Mononuclear cell (primary cell): Measurements from ENCODE around the gene PCAT7. TPM values are rescaled to one million over a fixed set of nuclear protein-coding genes. Genes with fewer than 3 reads are reported as not detected.

Experiments used
- H3K27me3 ChIP-seq: 2 replicates; pipeline ENCODE4 v1.6.0; 2011; ENCODE audit warnings: low read length, control low read depth; ENCODE audit not compliant: insufficient read depth
- H3K4me1 ChIP-seq: 2 replicates; pipeline ENCODE4 v1.5.1; 2011; ENCODE audit warnings: mild to moderate bottlenecking, low read length, control low read depth; ENCODE audit not compliant: insufficient read depth
- H3K4me3 ChIP-seq: 2 replicates; pipeline ENCODE4 v1.5.1; 2011; ENCODE audit warnings: mild to moderate bottlenecking, low read length, moderate library complexity
- H3K9me3 ChIP-seq: 2 replicates; pipeline ENCODE4 v1.5.1; 2011; ENCODE audit warnings: low read depth, mild to moderate bottlenecking, control low read depth, low read length
- total RNA-seq: library from RNA; depleted of rRNA; stranded (reverse); fragments of >200 nt; gene quantifications from one replicate; pipeline ENCODE4 v1.2.3, GENCODE V29; 2012

The PCAT7 gene
- total RNA-seq, 1 donor: not detected

DNA sequence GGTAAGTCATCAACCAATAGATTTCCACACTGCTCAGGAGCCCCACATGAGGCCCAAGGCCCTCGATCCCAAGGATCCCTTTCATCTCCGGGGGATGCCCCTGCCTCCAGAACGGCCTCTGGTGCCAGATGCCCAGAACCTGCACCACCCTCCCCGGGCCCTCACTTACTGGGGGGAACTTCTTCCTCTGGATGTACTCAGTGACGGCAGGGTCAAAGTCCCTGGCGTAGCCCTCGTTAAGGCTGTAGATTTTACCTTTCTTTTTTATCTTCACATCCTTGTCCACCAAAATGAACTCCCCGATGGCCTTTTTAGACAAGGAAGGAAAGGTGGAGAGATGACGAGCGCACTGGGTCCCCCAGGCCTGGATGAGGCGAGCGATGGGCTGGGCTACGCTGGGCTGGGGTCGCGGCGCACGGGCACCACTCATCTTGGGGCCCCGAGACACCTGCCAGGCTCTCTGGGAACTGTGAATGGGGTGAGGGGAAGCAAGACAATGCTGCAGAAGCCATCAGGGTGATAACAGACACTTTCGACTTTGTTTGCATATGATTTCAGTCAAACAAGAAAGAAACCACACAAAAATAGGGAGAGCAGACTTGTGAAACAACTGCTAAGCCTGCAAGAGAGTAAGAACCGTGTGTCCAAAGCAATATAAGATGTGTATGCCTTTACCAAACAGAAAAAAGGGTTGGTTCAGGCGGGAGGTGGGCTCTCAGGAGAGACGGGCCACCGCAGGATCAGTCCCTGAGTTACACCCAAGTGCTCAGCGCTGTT lies 52.0 kb downstream of the PCAT7 start:
- Histone ChIP-seq H3K27me3 (no peaks in the 10 kb centered on the region), H3K4me1 (peaks cover 5% of the 10 kb centered on the region), H3K4me3 (no peak overlapping the region), H3K9me3 (no peaks in the 10 kb centered on the region)

DNA sequence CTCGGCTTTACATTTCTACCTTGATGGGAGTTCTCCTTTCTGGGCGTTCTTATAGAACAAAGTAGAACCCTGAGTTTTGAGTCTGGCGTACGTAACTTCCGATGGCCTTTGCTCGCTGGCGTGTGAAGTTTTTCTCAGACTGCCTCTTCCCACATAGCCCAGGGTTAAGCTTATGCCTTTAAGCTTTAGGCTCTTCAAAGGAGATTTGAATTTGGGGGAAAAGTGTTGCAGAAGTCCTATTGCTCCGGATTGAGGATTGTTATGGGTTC lies 52.5 kb downstream of the PCAT7 start:
- Histone ChIP-seq H3K9me3 (no peaks in the 10 kb centered on the region), H3K4me3 (no peak overlapping the region), H3K4me1 (peaks cover 8% of the 10 kb centered on the region), H3K27me3 (no peaks in the 10 kb centered on the region)

DNA sequence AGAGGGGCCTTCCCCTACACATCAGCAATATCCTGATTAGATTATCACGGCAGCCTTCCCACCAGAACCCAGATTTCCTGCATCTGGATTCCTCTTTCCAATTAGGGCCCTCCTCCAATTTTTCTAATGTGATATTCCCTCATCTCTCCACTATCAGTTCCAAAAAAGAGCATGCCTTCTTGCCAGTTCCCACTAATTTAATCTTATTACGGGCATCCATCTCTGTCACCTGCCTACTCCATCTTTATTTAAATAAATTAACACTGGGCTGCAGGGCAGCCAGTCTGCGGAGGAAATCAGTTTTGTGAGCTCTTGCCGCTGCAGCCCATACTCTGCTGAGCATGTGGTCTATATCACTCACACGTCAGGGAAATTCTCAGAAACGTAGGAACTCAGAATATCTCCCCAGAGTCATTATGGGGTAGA lies 55.3 kb downstream of the PCAT7 start:
- no peaks in the 10 kb centered on the region for H3K9me3 ChIP-seq
- H3K4me1 ChIP-seq: peaks cover 8% of the 10 kb centered on the region
- H3K27me3 ChIP-seq: no peaks in the 10 kb centered on the region
- H3K4me3 ChIP-seq: no peak overlapping the region

DNA sequence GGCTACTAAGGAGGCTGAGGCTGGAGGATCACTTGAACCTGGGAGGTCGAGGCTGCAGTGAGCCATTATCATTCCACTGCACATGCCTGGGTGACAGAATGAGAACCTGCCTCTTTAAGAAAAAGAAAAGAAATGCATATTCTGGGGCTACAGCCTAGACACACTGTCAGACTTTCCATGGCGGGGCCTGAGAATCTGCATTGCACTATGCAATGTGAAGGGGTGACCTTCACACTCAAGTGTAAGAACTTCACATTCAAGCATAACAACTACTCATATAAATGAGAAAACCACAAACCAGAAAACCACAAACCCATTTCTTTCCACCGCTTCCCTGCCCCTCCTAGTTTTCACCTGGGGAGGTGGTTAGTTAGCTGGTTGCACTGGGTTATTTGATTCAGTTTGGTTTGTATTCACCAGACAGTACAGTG lies 56.8 kb downstream of the PCAT7 start:
- H3K9me3 ChIP-seq: no peaks in the 10 kb centered on the region
- peaks cover 8% of the 10 kb centered on the region for H3K4me1 ChIP-seq
- H3K4me3 ChIP-seq: no peak overlapping the region
- H3K27me3 ChIP-seq: no peaks in the 10 kb centered on the region

DNA sequence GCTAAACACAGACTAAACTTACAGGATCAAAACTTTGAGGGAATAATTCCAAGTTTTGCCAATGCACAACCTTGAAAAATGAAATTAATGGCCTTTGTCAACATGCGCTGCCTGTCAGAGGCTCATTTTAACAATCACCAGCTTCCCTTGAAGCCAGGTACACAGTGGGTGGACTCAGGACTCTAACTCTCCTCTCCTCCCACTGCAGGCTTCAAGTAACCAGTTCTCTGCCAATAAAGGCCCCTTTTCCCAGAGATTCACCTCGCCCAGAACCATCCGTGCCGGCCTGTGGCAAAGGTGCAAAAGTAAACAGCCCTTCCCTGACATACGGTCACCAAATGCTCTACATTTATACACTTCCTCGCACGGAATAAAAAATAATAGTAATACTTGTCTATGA lies 57.2 kb downstream of the PCAT7 start:
- H3K9me3 ChIP-seq: no peaks in the 10 kb centered on the region
- no peaks in the 10 kb centered on the region for H3K27me3 ChIP-seq
- peaks cover 8% of the 10 kb centered on the region for H3K4me1 ChIP-seq
- no peak overlapping the region for H3K4me3 ChIP-seq

DNA sequence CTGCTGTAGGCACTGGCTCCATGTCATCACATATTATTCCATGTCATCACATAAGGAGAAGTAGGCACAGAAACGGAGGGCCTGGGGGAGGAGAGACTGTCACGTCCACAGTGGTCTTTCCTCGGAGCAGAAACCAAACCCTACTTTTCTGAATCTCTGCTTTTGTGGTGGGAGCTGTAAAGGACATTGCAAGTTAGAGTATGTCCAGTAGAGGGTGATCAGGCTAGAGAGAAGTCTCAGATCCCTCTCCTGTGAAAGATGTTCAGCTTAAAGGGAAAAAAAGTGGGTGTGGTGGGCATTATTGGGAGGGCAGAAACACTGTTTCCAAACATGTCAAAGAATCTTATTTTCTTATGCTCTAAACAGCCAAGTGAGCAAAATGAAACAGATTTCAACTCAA lies 58.1 kb downstream of the PCAT7 start:
- no peak overlapping the region for H3K4me3 ChIP-seq
- peaks cover 8% of the 10 kb centered on the region for H3K4me1 ChIP-seq
- no peaks in the 10 kb centered on the region for H3K9me3 ChIP-seq
- no peaks in the 10 kb centered on the region for H3K27me3 ChIP-seq

DNA sequence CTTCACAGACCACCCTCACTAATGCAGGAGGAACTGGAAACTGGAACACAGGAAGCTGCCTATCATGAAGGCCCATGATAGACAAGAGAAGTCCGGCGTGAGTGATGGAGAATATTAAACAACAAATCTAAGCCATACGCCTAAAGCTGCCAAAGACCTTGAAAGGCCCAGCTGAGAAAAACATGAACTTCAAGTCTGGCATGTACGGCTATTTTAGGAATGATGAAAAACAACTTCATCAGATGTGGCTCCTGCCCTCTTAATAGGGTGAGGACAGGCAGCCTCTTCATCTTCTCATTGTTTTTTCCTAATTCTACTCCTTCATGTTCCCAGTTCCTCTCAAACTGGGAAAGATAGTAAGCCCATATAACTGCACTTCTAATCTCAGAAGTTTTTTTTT lies 64.1 kb downstream of the PCAT7 start:
- Histone ChIP-seq H3K9me3 (no peaks in the 10 kb centered on the region), H3K4me3 (no peak overlapping the region), H3K27me3 (no peaks in the 10 kb centered on the region), H3K4me1 (no peaks in the 10 kb centered on the region)

Other genes starting within 250 kb of the PCAT7 start
- not detected for gene NUTM2F, start 226.4 kb upstream of the PCAT7 start, total RNA-seq
- gene FBP2, start 38.7 kb downstream of the PCAT7 start, total RNA-seq: not detected
- 12.2 TPM for gene FBP1, start 84.4 kb downstream of the PCAT7 start, total RNA-seq
- 6.2 TPM for gene AOPEP, start 171.6 kb downstream of the PCAT7 start, total RNA-seq